HepG2 (cell line): ENCODE data around the gene CIB2. TPM values are rescaled to one million over a fixed set of nuclear protein-coding genes. Genes with fewer than 3 reads are reported as not detected.

Experiments
- ATF1 ChIP-seq: IDR thresholded peaks from 2 replicates; pipeline ENCODE4 v1.6.1; 2016; ENCODE audit warnings: mild to moderate bottlenecking, control low read depth
- ATM ChIP-seq: fragments of 450-650 bp; IDR thresholded peaks from 2 replicates; pipeline ENCODE4 v1.7.1; 2017; ENCODE audit warnings: mild to moderate bottlenecking, borderline replicate concordance
- CC2D1A ChIP-seq: sonication (generic); formaldehyde crosslinking; IDR thresholded peaks from 2 replicates; pipeline ENCODE4 v1.8.1; 2023; ENCODE audit warnings: mild to moderate bottlenecking, missing genetic modification reagents
- DBP ChIP-seq: sonication (generic); formaldehyde crosslinking; IDR thresholded peaks from 2 replicates; pipeline ENCODE4 v1.4.0; 2020; ENCODE audit warnings: missing genetic modification reagents; ENCODE audit errors: not compliant biosample characterization
- HIC2 ChIP-seq: sonication (generic); formaldehyde crosslinking; IDR thresholded peaks from 2 replicates; pipeline ENCODE4 v1.9.0; 2022; ENCODE audit warnings: low read depth, missing genetic modification reagents
- HNRNPUL1 ChIP-seq: fragments of 200-400 bp; formaldehyde crosslinking; IDR thresholded peaks from 2 replicates; pipeline ENCODE4 v1.6.1; 2017; ENCODE audit warnings: low read depth, mild to moderate bottlenecking, low read length, moderate library complexity
- KLF6 ChIP-seq: IDR thresholded peaks from 2 replicates; pipeline ENCODE4 v1.8.0; 2016; ENCODE audit warnings: missing biosample characterization, missing genetic modification reagents
- NCOR1 ChIP-seq: fragments of 200-600 bp; sonication (generic); IDR thresholded peaks from 2 replicates; pipeline ENCODE4 v1.7.0; 2017; ENCODE audit warnings: antibody characterized with exemption, low read length, borderline replicate concordance
- RFX5 ChIP-seq: IDR thresholded peaks from 2 replicates; pipeline ENCODE4 v1.6.1; 2011; ENCODE audit warnings: low read depth, low read length, improper control_type of control experiment
- SMARCE1 ChIP-seq: fragments of 450-650 bp; IDR thresholded peaks from 2 replicates; pipeline ENCODE4 v1.6.1; 2017; ENCODE audit warnings: borderline replicate concordance
- TEAD2 ChIP-seq: sonication (generic); formaldehyde crosslinking; IDR thresholded peaks from 2 replicates; pipeline ENCODE4 v1.9.0; 2021; ENCODE audit warnings: missing genetic modification reagents
- TEF ChIP-seq: sonication (generic); formaldehyde crosslinking; IDR thresholded peaks from 2 replicates; pipeline ENCODE4 v1.5.0; 2020; ENCODE audit warnings: missing genetic modification reagents
- THAP8 ChIP-seq: sonication (generic); formaldehyde crosslinking; IDR thresholded peaks from 2 replicates; pipeline ENCODE4 v1.5.1; 2020; ENCODE audit warnings: missing genetic modification reagents, mild to moderate bottlenecking, borderline replicate concordance
- ZNF136 ChIP-seq: sonication (generic); formaldehyde crosslinking; IDR thresholded peaks from 2 replicates; pipeline ENCODE4 v1.8.1; 2022; ENCODE audit warnings: low read depth, mild to moderate bottlenecking, moderate library complexity, missing genetic modification reagents
- ZNF274 ChIP-seq: sonication (generic); formaldehyde crosslinking; IDR thresholded peaks from 2 replicates; pipeline ENCODE4 v1.5.1; 2020; ENCODE audit warnings: mild to moderate bottlenecking, missing genetic modification reagents
- ZNF280D ChIP-seq: sonication (generic); formaldehyde crosslinking; IDR thresholded peaks from 2 replicates; pipeline ENCODE4 v1.5.1; 2020; ENCODE audit warnings: mild to moderate bottlenecking, missing genetic modification reagents
- ZNF317 ChIP-seq: sonication (generic); formaldehyde crosslinking; IDR thresholded peaks from 2 replicates; pipeline ENCODE4 v1.5.0; 2020; ENCODE audit warnings: mild to moderate bottlenecking, missing genetic modification reagents
- ZNF574 ChIP-seq: sonication (generic); formaldehyde crosslinking; IDR thresholded peaks from 2 replicates; pipeline ENCODE4 v1.4.0; 2020; ENCODE audit warnings: missing genetic modification reagents
- ZNF660 ChIP-seq: sonication (generic); formaldehyde crosslinking; IDR thresholded peaks from 2 replicates; pipeline ENCODE4 v1.5.1; 2020; ENCODE audit warnings: mild to moderate bottlenecking, low read depth, missing genetic modification reagents, borderline replicate concordance
- ZSCAN22 ChIP-seq: sonication (generic); formaldehyde crosslinking; IDR thresholded peaks from 2 replicates; pipeline ENCODE4 v1.4.0; 2020; ENCODE audit warnings: mild to moderate bottlenecking, missing genetic modification reagents
- polyA plus RNA-seq, 8 experiments: library from polyadenylated mRNA; depleted of rRNA in 3 of 8; stranded (reverse) in 7 of 8; unstranded in 1 of 8; fragments of >200 nt; fragmentation: Illumina TruSeq in 4 of 8; extraction: Trizol in 4 of 8; gene quantifications; 2 replicates each; pipeline versions ENCODE4 v1.2.1 to v1.2.3, GENCODE V29; 2011 to 2016; ENCODE audit warnings: low read depth in 4 of 8, missing spikeins in 1 of 8, mixed read lengths in 1 of 8; ENCODE audit not compliant: insufficient read depth in 1 of 8
- total RNA-seq, 5 experiments: library from RNA; depleted of rRNA; stranded (reverse); fragments of >200 nt; fragmentation: Illumina TruSeq; extraction: Trizol; gene quantifications; 2 replicates each; pipeline ENCODE4 v1.2.3, GENCODE V29; 2016; ENCODE audit warnings: low read depth in 1 of 5

CIB2 gene
- total and polyA plus RNA-seq, 2 of the 13 experiments (the other 11 are each of a cell fraction or from before 2014, with no cell fraction given) = 1.4 to 1.5 TPM

- TF ChIP-seq TEAD2 = no peak
- peak; percentile 86 for TF ChIP-seq ZNF274
- TF ChIP-seq ZNF280D (CRISPR knock-in tag) = no peak
- no peak for TF ChIP-seq ZNF660 (CRISPR knock-in tag)
- TF ChIP-seq HIC2 (CRISPR knock-in tag) = no peak
- TF ChIP-seq KLF6 (CRISPR knock-in tag) = no peak
- no peak for TF ChIP-seq TEF (CRISPR knock-in tag)
- TF ChIP-seq ATF1 (CRISPR knock-in tag) = no peak
- no peak for TF ChIP-seq NCOR1
- TF ChIP-seq HNRNPUL1 = no peak
- TF ChIP-seq CC2D1A (CRISPR knock-in tag) = no peak
- no peak for TF ChIP-seq THAP8 (CRISPR knock-in tag)
- TF ChIP-seq ZNF574 (CRISPR knock-in tag) = peak; percentile 79
- TF ChIP-seq DBP (CRISPR knock-in tag) = no peak
- no peak for TF ChIP-seq ZNF317
- no peak for TF ChIP-seq SMARCE1
- TF ChIP-seq ZSCAN22 (CRISPR knock-in tag) = no peak
- TF ChIP-seq RFX5 = no peak
- no peak for TF ChIP-seq ZNF136
- no peak for TF ChIP-seq ATM
Measured at GRCh38 chr15:78131295-78132061, at the start of gene CIB2 (continued).
